ENCODE results near the gene DCLRE1B.

GRCh38 chr1:113904293-113904673 lies 843 bp upstream of the DCLRE1B start:
- TF ChIP-seq GTF2I (CRISPR knock-in tag; conservative IDR thresholded peaks at IDR 0.05) (no peak), CTCF (IDR thresholded peaks at IDR 0.05) (no peak), NR3C1 (CRISPR knock-in tag; conservative IDR thresholded peaks at IDR 0.05; ENCODE audit: low read depth) (no peak), USF2 (CRISPR knock-in tag; IDR thresholded peaks at IDR 0.05) (no peak), JUN (CRISPR knock-in tag; IDR thresholded peaks at IDR 0.05) (no peak), MYBL2 (CRISPR knock-in tag; IDR thresholded peaks at IDR 0.05) (no peak), NR1H2 (CRISPR knock-in tag; IDR thresholded peaks at IDR 0.05) (no peak), USF1 (CRISPR knock-in tag; IDR thresholded peaks at IDR 0.05) (no peak), ZNF512 (CRISPR knock-in tag; IDR thresholded peaks at IDR 0.05; ENCODE audit: borderline replicate concordance) (no peak), HMGXB4 (CRISPR knock-in tag; IDR thresholded peaks at IDR 0.05) (no peak), MAX (CRISPR knock-in tag; IDR thresholded peaks at IDR 0.05) (no peak), ZNF263 (CRISPR knock-in tag; IDR thresholded peaks at IDR 0.05; ENCODE audit: low read depth) (no peak), ZNF317 (CRISPR knock-in tag; IDR thresholded peaks at IDR 0.05; ENCODE audit: borderline replicate concordance, low read depth) (no peak), NFATC4 (CRISPR knock-in tag; IDR thresholded peaks at IDR 0.05) (no peak)
